ENCODE data around the gene NKIRAS1. TPM values are rescaled to one million over a fixed set of nuclear protein-coding genes. Genes with fewer than 3 reads are reported as not detected.

NKIRAS1 gene
- total RNA-seq (2021; fragmentation: NEBNext Ultra II Directional; extraction: Animal tissue kit (Norgen Biotek cat#: 25700)): 10 to 100 TPM; 10.9 to 13.5 (median 11.6) TPM
- long read RNA-seq, transcript NKIRAS1-206 (5 exons, 2,014 nt): major isoform, 12 of 21 reads
- long read RNA-seq, partial matches to known transcripts: 0 of 21 reads
- long read RNA-seq, other reads (novel, unspliced or antisense): 7 of 21 reads

- TF ChIP-seq, protein P1, sequence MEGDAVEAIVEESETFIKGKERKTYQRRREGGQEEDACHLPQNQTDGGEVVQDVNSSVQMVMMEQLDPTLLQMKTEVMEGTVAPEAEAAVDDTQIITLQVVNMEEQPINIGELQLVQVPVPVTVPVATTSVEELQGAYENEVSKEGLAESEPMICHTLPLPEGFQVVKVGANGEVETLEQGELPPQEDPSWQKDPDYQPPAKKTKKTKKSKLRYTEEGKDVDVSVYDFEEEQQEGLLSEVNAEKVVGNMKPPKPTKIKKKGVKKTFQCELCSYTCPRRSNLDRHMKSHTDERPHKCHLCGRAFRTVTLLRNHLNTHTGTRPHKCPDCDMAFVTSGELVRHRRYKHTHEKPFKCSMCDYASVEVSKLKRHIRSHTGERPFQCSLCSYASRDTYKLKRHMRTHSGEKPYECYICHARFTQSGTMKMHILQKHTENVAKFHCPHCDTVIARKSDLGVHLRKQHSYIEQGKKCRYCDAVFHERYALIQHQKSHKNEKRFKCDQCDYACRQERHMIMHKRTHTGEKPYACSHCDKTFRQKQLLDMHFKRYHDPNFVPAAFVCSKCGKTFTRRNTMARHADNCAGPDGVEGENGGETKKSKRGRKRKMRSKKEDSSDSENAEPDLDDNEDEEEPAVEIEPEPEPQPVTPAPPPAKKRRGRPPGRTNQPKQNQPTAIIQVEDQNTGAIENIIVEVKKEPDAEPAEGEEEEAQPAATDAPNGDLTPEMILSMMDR (IDR thresholded peaks at IDR 0.05): peak; percentile 79
- peak within 1 kb of the TSS; percentile 99 for H3K27ac Mint-ChIP-seq
- peaks cover 5% of the 10 kb centered on the region for H3K27me3 Mint-ChIP-seq (ENCODE audit: insufficient read depth)
- peaks cover 45% of the 10 kb centered on the region for H3K36me3 Mint-ChIP-seq (ENCODE audit: low read depth)
- peak; percentile 96 for DNase-seq
- H3K9me3 Mint-ChIP-seq: 0 out of 2 replicates have a peak, but pooled peaks cover 3% of the 10 kb centered on the region
- H3K4me3 Mint-ChIP-seq: peak within 1 kb of the TSS; percentile 100
- peaks cover 53% of the 10 kb centered on the region for H3K4me1 Mint-ChIP-seq (ENCODE audit: low read depth)
Observed at GRCh38 chr3:23916886-23917678, at the start of gene NKIRAS1, which contains the start of gene RPL15. Gene NKIRAS1, minus strand, starts transcription at chr3:23916990. Its CDS starts 6,086 bp downstream, at chr3:23910904. Gene RPL15, plus strand, starts transcription at chr3:23917132. Its CDS starts 728 bp downstream, at chr3:23917860.

- DNase-seq: no peak
- no peak overlapping the region for H3K27ac Mint-ChIP-seq
- H3K27me3 Mint-ChIP-seq (ENCODE audit: insufficient read depth): peaks cover 3% of the 10 kb centered on the region
- H3K9me3 Mint-ChIP-seq: no peaks in the 10 kb centered on the region
- peaks cover 68% of the 10 kb centered on the region for H3K36me3 Mint-ChIP-seq (ENCODE audit: low read depth)
- peaks cover 56% of the 10 kb centered on the region for H3K4me1 Mint-ChIP-seq (ENCODE audit: low read depth)
- TF ChIP-seq, protein P1 (IDR thresholded peaks at IDR 0.05): no peak
- H3K4me3 Mint-ChIP-seq: no peak overlapping the region
Observed at GRCh38 chr3:23966328-23966727, 49.5 kb upstream of the NKIRAS1 start.

DNA sequence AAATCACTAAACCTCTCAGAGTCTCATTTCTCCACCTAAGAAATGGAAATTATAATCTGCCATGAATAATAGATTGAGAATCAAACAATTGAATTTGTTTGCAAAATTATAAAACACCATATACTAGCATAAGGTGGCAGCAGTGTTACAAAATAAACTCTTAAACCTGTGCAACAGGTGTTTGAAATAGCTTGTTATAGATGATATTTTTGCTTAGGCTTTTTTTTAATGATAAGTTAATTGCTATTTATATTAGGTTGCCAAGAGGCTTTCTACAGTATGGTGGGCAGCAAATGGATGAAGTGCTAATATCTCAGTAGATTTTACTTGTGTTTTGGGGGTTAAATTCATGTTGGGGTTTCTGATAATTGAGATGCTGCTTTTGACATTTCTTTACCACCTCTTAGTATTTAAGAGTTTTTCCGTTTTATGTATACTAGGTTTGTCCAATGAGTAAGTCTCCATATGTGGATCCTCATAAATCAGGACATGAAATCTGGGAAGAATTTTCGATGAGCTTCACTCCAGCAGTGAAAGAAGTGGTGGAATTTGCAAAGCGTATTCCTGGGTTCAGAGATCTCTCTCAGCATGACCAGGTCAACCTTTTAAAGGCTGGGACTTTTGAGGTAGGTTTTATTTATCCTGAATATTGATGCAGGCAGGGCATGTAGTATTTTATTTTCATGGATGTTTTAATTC, 47.9 kb upstream of the NKIRAS1 start:
- Mint-ChIP-seq H3K27ac (no peak overlapping the region), H3K36me3 (ENCODE audit: low read depth) (peaks cover 73% of the 10 kb centered on the region), H3K4me1 (ENCODE audit: low read depth) (peaks cover 65% of the 10 kb centered on the region), H3K4me3 (no peak overlapping the region), H3K9me3 (no peaks in the 10 kb centered on the region), H3K27me3 (ENCODE audit: insufficient read depth) (peaks cover 3% of the 10 kb centered on the region)
- DNase-seq: no peak
- TF ChIP-seq, protein P1 (IDR thresholded peaks at IDR 0.05): no peak

- no peak overlapping the region for H3K4me3 Mint-ChIP-seq
Observed at GRCh38 chr3:23961913-23962312, 45.1 kb upstream of the NKIRAS1 start.

GRCh38 chr3:23961066-23961465, 44.3 kb upstream of the NKIRAS1 start:
- Mint-ChIP-seq H3K4me1 (ENCODE audit: low read depth) (peaks cover 67% of the 10 kb centered on the region), H3K27me3 (ENCODE audit: insufficient read depth) (peaks cover 3% of the 10 kb centered on the region), H3K4me3 (no peak overlapping the region), H3K27ac (no peak overlapping the region), H3K9me3 (no peaks in the 10 kb centered on the region), H3K36me3 (ENCODE audit: low read depth) (peaks cover 68% of the 10 kb centered on the region)
- TF ChIP-seq, protein P1 (IDR thresholded peaks at IDR 0.05): no peak
- DNase-seq: no peak

More at GRCh38 chr3:23961913-23962312, 45.1 kb upstream of the NKIRAS1 start:
- no peak for DNase-seq
- Mint-ChIP-seq H3K36me3 (ENCODE audit: low read depth) (peaks cover 64% of the 10 kb centered on the region), H3K27ac (no peak overlapping the region; the same call in 1 of the 2 replicates), H3K4me1 (ENCODE audit: low read depth) (peaks cover 73% of the 10 kb centered on the region), H3K9me3 (no peaks in the 10 kb centered on the region), H3K27me3 (ENCODE audit: insufficient read depth) (peaks cover 3% of the 10 kb centered on the region)
- TF ChIP-seq, protein P1 (IDR thresholded peaks at IDR 0.05): no peak
